SK-N-SH treated with all-trans-retinoic acid at 6 μM for 48 hours (cell line): ENCODE measurements around the gene PLA2G4C.

ENCODE experiments used
- ESRRG ChIP-seq: fragments of 250-450 bp; sonication (Bioruptor Pico); IDR thresholded peaks from 2 replicates; pipeline ENCODE4 v1.6.1; 2021; ENCODE audit warnings: mild to moderate bottlenecking
- GLIS3 ChIP-seq: fragments of 250-450 bp; sonication (Bioruptor Pico); IDR thresholded peaks from 2 replicates; pipeline ENCODE4 v1.5.0; 2020; ENCODE audit warnings: mild to moderate bottlenecking, moderate library complexity
- PPARA ChIP-seq: fragments of 250-450 bp; sonication (Bioruptor Pico); IDR thresholded peaks from 2 replicates; pipeline ENCODE4 v1.5.0; 2020; ENCODE audit warnings: mild to moderate bottlenecking, borderline replicate concordance
- RARB ChIP-seq: fragments of 250-450 bp; sonication (Bioruptor Pico); IDR thresholded peaks from 2 replicates; pipeline ENCODE4 v1.8.0; 2021; ENCODE audit warnings: mild to moderate bottlenecking, moderate library complexity
- TF ChIP-seq, protein P1 (sequence below): fragments of 250-450 bp; sonication (Bioruptor Pico); IDR thresholded peaks from 2 replicates; pipeline ENCODE4 v1.5.1; 2020; ENCODE audit warnings: low read depth, mild to moderate bottlenecking, moderate library complexity

DNA sequence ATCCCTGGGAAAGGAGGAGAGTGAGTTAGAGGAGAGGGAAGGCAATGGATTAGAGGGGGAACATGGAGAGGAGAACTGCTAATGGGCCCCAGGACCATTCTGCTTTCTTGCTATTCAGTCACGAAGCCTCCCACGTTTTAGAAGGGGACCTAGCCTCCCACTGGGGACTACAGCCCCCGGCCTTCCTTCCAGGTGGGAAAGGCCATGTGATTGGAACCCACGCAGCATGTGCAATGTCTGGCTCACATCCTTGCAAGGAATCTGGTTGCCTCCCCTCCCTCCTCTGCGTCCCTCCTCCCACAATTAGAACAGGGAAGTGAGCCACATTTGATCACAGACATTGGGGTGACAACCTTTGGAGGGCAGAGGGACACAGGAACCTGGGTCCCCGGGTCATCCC lies 22.5 kb upstream of the PLA2G4C start:
- TF ChIP-seq RARB (CRISPR knock-in tag) (no peak), ESRRG (CRISPR knock-in tag) (no peak), PPARA (no peak), GLIS3 (CRISPR knock-in tag) (no peak)
- TF ChIP-seq, protein P1, sequence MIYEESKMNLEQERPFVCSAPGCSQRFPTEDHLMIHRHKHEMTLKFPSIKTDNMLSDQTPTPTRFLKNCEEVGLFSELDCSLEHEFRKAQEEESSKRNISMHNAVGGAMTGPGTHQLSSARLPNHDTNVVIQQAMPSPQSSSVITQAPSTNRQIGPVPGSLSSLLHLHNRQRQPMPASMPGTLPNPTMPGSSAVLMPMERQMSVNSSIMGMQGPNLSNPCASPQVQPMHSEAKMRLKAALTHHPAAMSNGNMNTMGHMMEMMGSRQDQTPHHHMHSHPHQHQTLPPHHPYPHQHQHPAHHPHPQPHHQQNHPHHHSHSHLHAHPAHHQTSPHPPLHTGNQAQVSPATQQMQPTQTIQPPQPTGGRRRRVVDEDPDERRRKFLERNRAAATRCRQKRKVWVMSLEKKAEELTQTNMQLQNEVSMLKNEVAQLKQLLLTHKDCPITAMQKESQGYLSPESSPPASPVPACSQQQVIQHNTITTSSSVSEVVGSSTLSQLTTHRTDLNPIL (CRISPR knock-in tag): no peak
